LoVo (cell line): ENCODE results near the gene IQUB.
A peak's percentile ranks its signal among the peaks of the same experiment; 100 is the strongest.
"Not testable (repeated sequence)": the region's sequence is repeated elsewhere in the genome, so short reads cannot be mapped to it uniquely, and the experiment has no call there.

ENCODE experiments used
- DNase-seq: peaks from one replicate; pipeline ENCODE4 v3.0.0-alpha.2; 2016; ENCODE audit warnings: low spot score

Gene IQUB

GRCh38 chr7:123539871-123540270, 5.5 kb upstream of the IQUB start:
- DNase-seq: no peak

GRCh38 chr7:123538897-123539296, 4.5 kb upstream of the IQUB start:
- no peak for DNase-seq

- peak; percentile 35 for DNase-seq
Observed at GRCh38 chr7:123538189-123538714, 3.9 kb upstream of the IQUB start.

- peak; percentile 44 for DNase-seq
Observed at GRCh38 chr7:123537026-123537642, 2.7 kb upstream of the IQUB start.

GRCh38 chr7:123535517-123535916, 1.1 kb upstream of the IQUB start:
- no peak for DNase-seq

- DNase-seq: no peak
Observed at GRCh38 chr7:123533929-123534382, 439 bp downstream of the IQUB start.

GRCh38 chr7:123533553-123533917, 860 bp downstream of the IQUB start:
- DNase-seq: no peak

- not testable (repeated sequence) for DNase-seq
Observed at GRCh38 chr7:123532788-123533552, 1.4 kb downstream of the IQUB start.

- DNase-seq: not testable (repeated sequence)
Observed at GRCh38 chr7:123532343-123532742, 2.1 kb downstream of the IQUB start.

- not testable (repeated sequence) for DNase-seq
Observed at GRCh38 chr7:123530035-123530591, 4.3 kb downstream of the IQUB start.

GRCh38 chr7:123528265-123528664, 6.1 kb downstream of the IQUB start:
- no peak for DNase-seq

- not testable (repeated sequence) for DNase-seq
Observed at GRCh38 chr7:123527712-123528225, 6.6 kb downstream of the IQUB start.

- DNase-seq: not testable (repeated sequence)
Observed at GRCh38 chr7:123526533-123526932, 7.9 kb downstream of the IQUB start.

GRCh38 chr7:123522066-123522465, 12.3 kb downstream of the IQUB start:
- DNase-seq: peak; percentile 69

- DNase-seq: no peak
Observed at GRCh38 chr7:123505221-123505620, 29.2 kb downstream of the IQUB start.

GRCh38 chr7:123502201-123502600, 32.2 kb downstream of the IQUB start:
- no peak for DNase-seq

GRCh38 chr7:123500878-123501489, 33.4 kb downstream of the IQUB start:
- no peak for DNase-seq

GRCh38 chr7:123499211-123499970, 35.0 kb downstream of the IQUB start:
- DNase-seq: no peak

- no peak for DNase-seq
Observed at GRCh38 chr7:123498601-123499000, 35.8 kb downstream of the IQUB start.

GRCh38 chr7:123498031-123498430, 36.4 kb downstream of the IQUB start:
- no peak for DNase-seq

- peak; percentile 65 for DNase-seq
Observed at GRCh38 chr7:123494193-123494796, 40.1 kb downstream of the IQUB start.
